HepG2 (cell line): ENCODE results near the gene THOC6. TPM values are rescaled to one million over a fixed set of nuclear protein-coding genes. Genes with fewer than 3 reads are reported as not detected.
A peak's percentile ranks its signal among the peaks of the same experiment; 100 is the strongest.

Experiments used
- ARID2 ChIP-seq: sonication (generic); formaldehyde crosslinking; IDR thresholded peaks from 2 replicates; pipeline ENCODE4 v1.8.1; 2022; ENCODE audit warnings: mild to moderate bottlenecking, missing genetic modification reagents, borderline replicate concordance
- ARNT2 ChIP-seq: sonication (generic); formaldehyde crosslinking; IDR thresholded peaks from 2 replicates; pipeline ENCODE4 v1.8.0; 2022; ENCODE audit warnings: mild to moderate bottlenecking, low read depth, missing genetic modification reagents, moderate library complexity
- ATF7 ChIP-seq, 2 experiments: fragments of 450-650 bp in 1 of 2; sonication (generic) in 1 of 2; formaldehyde crosslinking in 1 of 2; IDR thresholded peaks; 2 replicates each; pipeline versions ENCODE4 v1.4.0 to v1.6.1; 2016 to 2020; ENCODE audit warnings: antibody characterized with exemption in 1 of 2, mild to moderate bottlenecking in 1 of 2, missing genetic modification reagents in 1 of 2
- BCL6 ChIP-seq: IDR thresholded peaks from 2 replicates; pipeline ENCODE4 v1.6.1; 2016; ENCODE audit warnings: missing genetic modification reagents, missing compliant biosample characterization
- FOXM1 ChIP-seq: sonication (generic); formaldehyde crosslinking; IDR thresholded peaks from 2 replicates; pipeline ENCODE4 v1.5.0; 2020; ENCODE audit warnings: missing genetic modification reagents
- FOXO1 ChIP-seq: sonication (generic); formaldehyde crosslinking; IDR thresholded peaks from 2 replicates; pipeline ENCODE4 v1.4.0; 2020; ENCODE audit warnings: missing genetic modification reagents
- GFI1 ChIP-seq: sonication (generic); formaldehyde crosslinking; IDR thresholded peaks from 2 replicates; pipeline ENCODE4 v1.5.0; 2020; ENCODE audit warnings: missing genetic modification reagents, mild to moderate bottlenecking, borderline replicate concordance
- HOXD1 ChIP-seq: sonication (generic); formaldehyde crosslinking; IDR thresholded peaks from 2 replicates; pipeline ENCODE4 v1.5.0; 2020; ENCODE audit warnings: missing genetic modification reagents
- KMT2A ChIP-seq: sonication (generic); formaldehyde crosslinking; IDR thresholded peaks from 2 replicates; pipeline ENCODE4 v1.4.0; 2020; ENCODE audit warnings: missing genetic modification reagents
- NFYB ChIP-seq: sonication (generic); formaldehyde crosslinking; IDR thresholded peaks from 2 replicates; pipeline ENCODE4 v1.4.0; 2020; ENCODE audit warnings: missing genetic modification reagents
- STAT5B ChIP-seq: sonication (generic); formaldehyde crosslinking; IDR thresholded peaks from 2 replicates; pipeline ENCODE4 v1.4.0; 2020; ENCODE audit warnings: missing genetic modification reagents
- TAF1 ChIP-seq: sonication (generic); formaldehyde crosslinking; IDR thresholded peaks from 2 replicates; pipeline ENCODE4 v1.4.0; 2020; ENCODE audit warnings: missing genetic modification reagents
- YY1 ChIP-seq: IDR thresholded peaks from 2 replicates; pipeline ENCODE4 v1.6.1; 2011; ENCODE audit warnings: low read length, low read depth, moderate library complexity, mild to moderate bottlenecking; ENCODE audit not compliant: insufficient read depth, insufficient replicate concordance
- ZIK1 ChIP-seq: sonication (generic); formaldehyde crosslinking; IDR thresholded peaks from 2 replicates; pipeline ENCODE4 v1.5.0; 2020; ENCODE audit warnings: mild to moderate bottlenecking, low read depth, missing genetic modification reagents, borderline replicate concordance
- ZNF256 ChIP-seq: sonication (generic); formaldehyde crosslinking; conservative IDR thresholded peaks from 2 replicates; pipeline ENCODE4 v1.4.0; 2020; ENCODE audit warnings: missing genetic modification reagents
- ZNF350 ChIP-seq: sonication (generic); formaldehyde crosslinking; IDR thresholded peaks from 2 replicates; pipeline ENCODE4 v1.4.0; 2020; ENCODE audit warnings: mild to moderate bottlenecking, low read depth, missing genetic modification reagents, borderline replicate concordance
- ZNF766 ChIP-seq: sonication (generic); formaldehyde crosslinking; IDR thresholded peaks from 2 replicates; pipeline ENCODE4 v1.5.0; 2020; ENCODE audit warnings: missing genetic modification reagents, borderline replicate concordance
- polyA plus RNA-seq, 8 experiments: library from polyadenylated mRNA; depleted of rRNA in 3 of 8; stranded (reverse) in 7 of 8; unstranded in 1 of 8; fragments of >200 nt; fragmentation: Illumina TruSeq in 4 of 8; extraction: Trizol in 4 of 8; gene quantifications; 2 replicates each; pipeline versions ENCODE4 v1.2.1 to v1.2.3, GENCODE V29; 2011 to 2016; ENCODE audit warnings: low read depth in 4 of 8, missing spikeins in 1 of 8, mixed read lengths in 1 of 8; ENCODE audit not compliant: insufficient read depth in 1 of 8
- total RNA-seq, 5 experiments: library from RNA; depleted of rRNA; stranded (reverse); fragments of >200 nt; fragmentation: Illumina TruSeq; extraction: Trizol; gene quantifications; 2 replicates each; pipeline ENCODE4 v1.2.3, GENCODE V29; 2016; ENCODE audit warnings: low read depth in 1 of 5
- TF ChIP-seq, protein P1 (sequence below): sonication (generic); formaldehyde crosslinking; IDR thresholded peaks from 2 replicates; pipeline ENCODE4 v1.4.0; 2020; ENCODE audit warnings: missing genetic modification reagents, borderline replicate concordance
- TF ChIP-seq, protein P2 (sequence below): sonication (generic); formaldehyde crosslinking; IDR thresholded peaks from 2 replicates; pipeline ENCODE4 v1.5.0; 2020; ENCODE audit warnings: mild to moderate bottlenecking, low read depth, missing genetic modification reagents, borderline replicate concordance
- TF ChIP-seq, protein P3 (sequence below): sonication (generic); formaldehyde crosslinking; conservative IDR thresholded peaks from 2 replicates; pipeline ENCODE4 v1.4.0; 2020; ENCODE audit warnings: missing genetic modification reagents
- TF ChIP-seq, protein P4 (sequence below): sonication (generic); formaldehyde crosslinking; IDR thresholded peaks from 2 replicates; pipeline ENCODE4 v1.4.0; 2020; ENCODE audit warnings: mild to moderate bottlenecking, missing genetic modification reagents
- TF ChIP-seq, protein P5 (sequence below): sonication (generic); formaldehyde crosslinking; IDR thresholded peaks from 2 replicates; pipeline ENCODE4 v1.5.1; 2020; ENCODE audit warnings: missing genetic modification reagents, mild to moderate bottlenecking, borderline replicate concordance

THOC6 gene
- total and polyA plus RNA-seq, 2 of the 13 experiments (the other 11 are each of a cell fraction or from before 2014, with no cell fraction given): 32.1 to 37.0 TPM

DNA sequence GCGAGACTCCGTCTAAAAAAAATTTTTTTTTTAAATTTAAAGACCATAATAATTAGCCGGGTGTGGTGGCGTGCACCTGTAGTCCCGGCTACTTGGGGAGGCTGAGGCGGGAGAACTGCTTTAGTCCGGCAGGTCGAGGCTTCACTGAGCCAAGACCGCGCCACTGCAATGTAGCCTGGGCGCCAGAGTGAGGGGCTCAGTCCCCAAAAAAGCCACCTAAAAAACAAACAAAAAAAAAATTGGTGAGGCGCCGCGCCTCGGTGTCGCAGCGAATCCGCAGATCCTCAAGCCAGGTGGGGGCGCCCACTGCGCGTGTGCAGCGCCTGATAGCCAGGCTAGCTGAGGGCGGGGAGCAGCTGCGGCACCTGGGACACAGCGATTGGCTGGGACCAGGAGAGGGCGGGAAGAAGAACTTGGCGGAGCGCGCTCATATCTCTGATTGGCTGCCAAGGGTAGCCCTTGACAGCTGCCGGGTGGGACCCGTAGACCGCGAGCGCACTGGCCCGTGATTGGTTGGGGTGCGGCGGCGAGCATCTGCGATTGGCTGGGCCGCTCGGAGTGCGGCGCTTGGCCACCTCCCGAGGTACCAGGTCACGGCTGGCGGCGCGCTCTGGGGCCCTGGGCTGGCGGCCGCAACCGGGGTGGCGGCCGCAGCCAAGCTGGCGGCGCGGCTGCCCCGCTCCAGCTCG, 20.1 kb upstream of the THOC6 start (continued):
- TF ChIP-seq, protein P1, sequence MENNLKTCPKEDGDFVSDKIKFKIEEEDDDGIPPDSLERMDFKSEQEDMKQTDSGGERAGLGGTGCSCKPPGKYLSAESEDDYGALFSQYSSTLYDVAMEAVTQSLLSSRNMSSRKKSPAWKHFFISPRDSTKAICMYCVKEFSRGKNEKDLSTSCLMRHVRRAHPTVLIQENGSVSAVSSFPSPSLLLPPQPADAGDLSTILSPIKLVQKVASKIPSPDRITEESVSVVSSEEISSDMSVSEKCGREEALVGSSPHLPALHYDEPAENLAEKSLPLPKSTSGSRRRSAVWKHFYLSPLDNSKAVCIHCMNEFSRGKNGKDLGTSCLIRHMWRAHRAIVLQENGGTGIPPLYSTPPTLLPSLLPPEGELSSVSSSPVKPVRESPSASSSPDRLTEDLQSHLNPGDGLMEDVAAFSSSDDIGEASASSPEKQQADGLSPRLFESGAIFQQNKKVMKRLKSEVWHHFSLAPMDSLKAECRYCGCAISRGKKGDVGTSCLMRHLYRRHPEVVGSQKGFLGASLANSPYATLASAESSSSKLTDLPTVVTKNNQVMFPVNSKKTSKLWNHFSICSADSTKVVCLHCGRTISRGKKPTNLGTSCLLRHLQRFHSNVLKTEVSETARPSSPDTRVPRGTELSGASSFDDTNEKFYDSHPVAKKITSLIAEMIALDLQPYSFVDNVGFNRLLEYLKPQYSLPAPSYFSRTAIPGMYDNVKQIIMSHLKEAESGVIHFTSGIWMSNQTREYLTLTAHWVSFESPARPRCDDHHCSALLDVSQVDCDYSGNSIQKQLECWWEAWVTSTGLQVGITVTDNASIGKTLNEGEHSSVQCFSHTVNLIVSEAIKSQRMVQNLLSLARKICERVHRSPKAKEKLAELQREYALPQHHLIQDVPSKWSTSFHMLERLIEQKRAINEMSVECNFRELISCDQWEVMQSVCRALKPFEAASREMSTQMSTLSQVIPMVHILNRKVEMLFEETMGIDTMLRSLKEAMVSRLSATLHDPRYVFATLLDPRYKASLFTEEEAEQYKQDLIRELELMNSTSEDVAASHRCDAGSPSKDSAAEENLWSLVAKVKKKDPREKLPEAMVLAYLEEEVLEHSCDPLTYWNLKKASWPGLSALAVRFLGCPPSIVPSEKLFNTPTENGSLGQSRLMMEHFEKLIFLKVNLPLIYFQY (CRISPR knock-in tag): no peak
- TF ChIP-seq KMT2A (CRISPR knock-in tag) (no peak), STAT5B (CRISPR knock-in tag) (no peak), YY1 (peak; percentile 81), BCL6 (CRISPR knock-in tag) (no peak), GFI1 (CRISPR knock-in tag) (no peak), FOXO1 (CRISPR knock-in tag) (no peak), HOXD1 (CRISPR knock-in tag) (no peak), ARID2 (CRISPR knock-in tag) (no peak), ZNF766 (CRISPR knock-in tag) (no peak), ATF7 (IDR thresholded peaks at IDR 0.05) (no peak), ATF7 (CRISPR knock-in tag; IDR thresholded peaks at IDR 0.05) (no peak), ARNT2 (CRISPR knock-in tag) (peak; percentile 30; the same call in 1 of the 2 replicates), NFYB (CRISPR knock-in tag) (peak; percentile 99), ZIK1 (no peak), TAF1 (CRISPR knock-in tag) (no peak), ZNF256 (0 out of 2 replicates have a peak, but pooled peaks have one; percentile 63), ZNF350 (CRISPR knock-in tag) (peak; percentile 62; the same call in 1 of the 2 replicates), FOXM1 (CRISPR knock-in tag) (no peak)
- TF ChIP-seq, protein P2, sequence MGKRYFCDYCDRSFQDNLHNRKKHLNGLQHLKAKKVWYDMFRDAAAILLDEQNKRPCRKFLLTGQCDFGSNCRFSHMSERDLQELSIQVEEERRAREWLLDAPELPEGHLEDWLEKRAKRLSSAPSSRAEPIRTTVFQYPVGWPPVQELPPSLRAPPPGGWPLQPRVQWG (CRISPR knock-in tag): no peak
- TF ChIP-seq, protein P3, sequence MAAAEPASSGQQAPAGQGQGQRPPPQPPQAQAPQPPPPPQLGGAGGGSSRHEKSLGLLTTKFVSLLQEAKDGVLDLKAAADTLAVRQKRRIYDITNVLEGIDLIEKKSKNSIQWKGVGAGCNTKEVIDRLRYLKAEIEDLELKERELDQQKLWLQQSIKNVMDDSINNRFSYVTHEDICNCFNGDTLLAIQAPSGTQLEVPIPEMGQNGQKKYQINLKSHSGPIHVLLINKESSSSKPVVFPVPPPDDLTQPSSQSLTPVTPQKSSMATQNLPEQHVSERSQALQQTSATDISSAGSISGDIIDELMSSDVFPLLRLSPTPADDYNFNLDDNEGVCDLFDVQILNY: peak; percentile 75; the same call in 1 of the 2 replicates
- TF ChIP-seq, protein P4, sequence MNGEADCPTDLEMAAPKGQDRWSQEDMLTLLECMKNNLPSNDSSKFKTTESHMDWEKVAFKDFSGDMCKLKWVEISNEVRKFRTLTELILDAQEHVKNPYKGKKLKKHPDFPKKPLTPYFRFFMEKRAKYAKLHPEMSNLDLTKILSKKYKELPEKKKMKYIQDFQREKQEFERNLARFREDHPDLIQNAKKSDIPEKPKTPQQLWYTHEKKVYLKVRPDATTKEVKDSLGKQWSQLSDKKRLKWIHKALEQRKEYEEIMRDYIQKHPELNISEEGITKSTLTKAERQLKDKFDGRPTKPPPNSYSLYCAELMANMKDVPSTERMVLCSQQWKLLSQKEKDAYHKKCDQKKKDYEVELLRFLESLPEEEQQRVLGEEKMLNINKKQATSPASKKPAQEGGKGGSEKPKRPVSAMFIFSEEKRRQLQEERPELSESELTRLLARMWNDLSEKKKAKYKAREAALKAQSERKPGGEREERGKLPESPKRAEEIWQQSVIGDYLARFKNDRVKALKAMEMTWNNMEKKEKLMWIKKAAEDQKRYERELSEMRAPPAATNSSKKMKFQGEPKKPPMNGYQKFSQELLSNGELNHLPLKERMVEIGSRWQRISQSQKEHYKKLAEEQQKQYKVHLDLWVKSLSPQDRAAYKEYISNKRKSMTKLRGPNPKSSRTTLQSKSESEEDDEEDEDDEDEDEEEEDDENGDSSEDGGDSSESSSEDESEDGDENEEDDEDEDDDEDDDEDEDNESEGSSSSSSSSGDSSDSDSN (CRISPR knock-in tag): peak; percentile 45
- TF ChIP-seq, protein P5, sequence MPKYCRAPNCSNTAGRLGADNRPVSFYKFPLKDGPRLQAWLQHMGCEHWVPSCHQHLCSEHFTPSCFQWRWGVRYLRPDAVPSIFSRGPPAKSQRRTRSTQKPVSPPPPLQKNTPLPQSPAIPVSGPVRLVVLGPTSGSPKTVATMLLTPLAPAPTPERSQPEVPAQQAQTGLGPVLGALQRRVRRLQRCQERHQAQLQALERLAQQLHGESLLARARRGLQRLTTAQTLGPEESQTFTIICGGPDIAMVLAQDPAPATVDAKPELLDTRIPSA: no peak
